IMR-90 (cell line): ENCODE results near the gene MED12L. TPM values are rescaled to one million over a fixed set of nuclear protein-coding genes. Genes with fewer than 3 reads are reported as not detected.
"Not testable (repeated sequence)": the region's sequence is repeated elsewhere in the genome, so short reads cannot be mapped to it uniquely, and the experiment has no call there.

Experiments used
- ATAC-seq: fragments of 200-7000 bp; cut with Tn5 transposase; 2 replicates; pipeline ENCODE4 v1.9.1; 2020; ENCODE audit warnings: low read depth, mild to moderate bottlenecking, moderate library complexity
- BruUV-seq: library from RNA; stranded (reverse); fragments of 400-500 nt; replicated peaks from 2 replicates; lab custom pipeline; 2021; lab: Mats Ljungman, UMichigan
- CTCF ChIA-PET: fragments of 300-600 bp; formaldehyde crosslinking; extraction: SDS; loops from one replicate; lab custom pipeline; 2021; ENCODE audit warnings: antibody characterized with exemption; lab: Yijun Ruan, JAX
- POLR2A ChIA-PET: fragments of 300-600 bp; sonication (Branson Sonifier 250); formaldehyde crosslinking; loops from one replicate; lab custom pipeline; 2022; ENCODE audit warnings: antibody characterized with exemption; ENCODE audit not compliant: unreplicated experiment; lab: Charles Lee
- DNase-seq: peaks from one replicate; pipeline ENCODE4 v3.0.0; 2013
- H2AFZ ChIP-seq: replicated peaks from 2 replicates; pipeline ENCODE3; 2013; ENCODE audit warnings: low read length, mild to moderate bottlenecking; ENCODE audit not compliant: poor library complexity
- H2AK5ac ChIP-seq: 2 replicates; pipeline ENCODE4 v1.6.1; 2013; ENCODE audit warnings: low read depth, low read length, inconsistent platforms
- H2AK9ac ChIP-seq: replicated peaks from 2 replicates; pipeline ENCODE3; 2013; ENCODE audit warnings: mild to moderate bottlenecking, low read depth, low read length, moderate library complexity; ENCODE audit not compliant: poor library complexity
- H2BK120ac ChIP-seq: 2 replicates; pipeline ENCODE4 v1.6.1; 2013; ENCODE audit warnings: low read depth, low read length, inconsistent platforms
- H2BK15ac ChIP-seq: 3 replicates; pipeline ENCODE4 v1.6.1; 2013; ENCODE audit warnings: low read depth, low read length, inconsistent platforms
- H2BK20ac ChIP-seq: 2 replicates; pipeline ENCODE4 v1.6.1; 2013; ENCODE audit warnings: low read depth, mild to moderate bottlenecking, inconsistent platforms, low read length, moderate library complexity
- H2BK5ac ChIP-seq: 2 replicates; pipeline ENCODE4 v1.6.1; 2013; ENCODE audit warnings: mild to moderate bottlenecking, low read depth, low read length, inconsistent platforms; ENCODE audit not compliant: poor library complexity, severe bottlenecking
- H3K14ac ChIP-seq: replicated peaks from 2 replicates; pipeline ENCODE4 v1.6.1; 2013; ENCODE audit warnings: low read depth, low read length, inconsistent platforms
- H3K18ac ChIP-seq: 2 replicates; pipeline ENCODE4 v1.6.1; 2013; ENCODE audit warnings: low read depth, low read length, control low read depth
- H3K23ac ChIP-seq: 2 replicates; pipeline ENCODE4 v1.6.1; 2013; ENCODE audit warnings: low read depth, low read length, inconsistent platforms
- H3K27ac ChIP-seq: 2 replicates; pipeline ENCODE4 v1.5.1; 2013; ENCODE audit warnings: mild to moderate bottlenecking, control low read depth, low read length; ENCODE audit not compliant: insufficient read depth
- H3K27me3 ChIP-seq: 2 replicates; pipeline ENCODE4 v1.6.1; 2013; ENCODE audit warnings: low read length; ENCODE audit not compliant: control insufficient read depth, insufficient read depth
- H3K36me3 ChIP-seq: 2 replicates; pipeline ENCODE4 v1.6.1; 2013; ENCODE audit warnings: low read length, mixed read lengths; ENCODE audit not compliant: control insufficient read depth, insufficient read depth
- H3K4ac ChIP-seq: 2 replicates; pipeline ENCODE4 v1.6.1; 2013; ENCODE audit warnings: low read depth, low read length, inconsistent platforms
- H3K4me1 ChIP-seq: 2 replicates; pipeline ENCODE4 v1.6.1; 2013; ENCODE audit warnings: low read length, mixed read lengths; ENCODE audit not compliant: control insufficient read depth, insufficient read depth
- H3K4me2 ChIP-seq: 2 replicates; pipeline ENCODE4 v1.6.1; 2013; ENCODE audit warnings: low read depth, mild to moderate bottlenecking, control low read depth, low read length, moderate library complexity
- H3K4me3 ChIP-seq: 2 replicates; pipeline ENCODE4 v1.5.1; 2013; ENCODE audit warnings: low read depth, mild to moderate bottlenecking, control low read depth, low read length, moderate library complexity; ENCODE audit not compliant: insufficient read depth
- H3K56ac ChIP-seq: 2 replicates; pipeline ENCODE4 v1.6.1; 2013; ENCODE audit warnings: low read length, inconsistent platforms; ENCODE audit not compliant: insufficient read depth; ENCODE audit errors: extremely low read depth
- H3K79me1 ChIP-seq, 2 experiments: 2 replicates each; pipeline ENCODE4 v1.6.1; 2013; ENCODE audit warnings: low read length in 2 of 2, inconsistent platforms in 1 of 2, low read depth in 1 of 2
- H3K9ac ChIP-seq: 2 replicates; pipeline ENCODE4 v1.6.1; 2013; ENCODE audit warnings: low read depth, low read length, control low read depth
- H3K9me1 ChIP-seq: 2 replicates; pipeline ENCODE4 v1.6.1; 2013; ENCODE audit warnings: low read length, inconsistent platforms; ENCODE audit not compliant: insufficient read depth
- H3K9me3 ChIP-seq: 2 replicates; pipeline ENCODE4 v1.6.1; 2013; ENCODE audit warnings: low read length; ENCODE audit not compliant: control insufficient read depth, insufficient read depth
- H4K20me1 ChIP-seq: 2 replicates; pipeline ENCODE4 v1.6.1; 2013; ENCODE audit warnings: low read length, inconsistent platforms; ENCODE audit not compliant: insufficient read depth
- H4K5ac ChIP-seq: 2 replicates; pipeline ENCODE4 v1.6.1; 2013; ENCODE audit warnings: mild to moderate bottlenecking, low read depth, low read length, control low read depth
- H4K8ac ChIP-seq, 2 experiments: 2 replicates each; pipeline ENCODE4 v1.6.1; 2013; ENCODE audit warnings: low read depth in 2 of 2, low read length in 2 of 2, control low read depth in 1 of 2, inconsistent platforms in 1 of 2
- H4K91ac ChIP-seq: 2 replicates; pipeline ENCODE4 v1.6.1; 2013; ENCODE audit warnings: low read depth, low read length, inconsistent platforms; ENCODE audit not compliant: insufficient read depth
- BHLHE40 ChIP-seq: fragments of 150-350 bp; IDR thresholded peaks from 2 replicates; pipeline ENCODE4 v1.6.1; 2016; ENCODE audit warnings: mild to moderate bottlenecking, low read depth, low read length
- CHD1 ChIP-seq: IDR thresholded peaks from 2 replicates; pipeline ENCODE4 v1.6.1; 2012; ENCODE audit warnings: low read depth, low read length, improper control_type of control experiment
- FOS ChIP-seq: fragments of 150-350 bp; IDR thresholded peaks from 2 replicates; pipeline ENCODE4 v1.6.1; 2016; ENCODE audit warnings: low read depth, low read length
- MAZ ChIP-seq: IDR thresholded peaks from 2 replicates; pipeline ENCODE4 v1.6.1; 2012; ENCODE audit warnings: low read depth, mild to moderate bottlenecking, low read length, improper control_type of control experiment, moderate library complexity, borderline replicate concordance
- MXI1 ChIP-seq: IDR thresholded peaks from 2 replicates; pipeline ENCODE4 v1.6.1; 2012; ENCODE audit warnings: low read depth, mild to moderate bottlenecking, low read length, moderate library complexity, borderline replicate concordance
- RAD21 ChIP-seq: IDR thresholded peaks from 2 replicates; pipeline ENCODE4 v1.6.1; 2012; ENCODE audit warnings: low read length, improper control_type of control experiment
- RCOR1 ChIP-seq: IDR thresholded peaks from 2 replicates; pipeline ENCODE4 v1.6.1; 2012; ENCODE audit warnings: mild to moderate bottlenecking, low read length, improper control_type of control experiment; ENCODE audit not compliant: insufficient replicate concordance
- SMC3 ChIP-seq: fragments of 150-350 bp; IDR thresholded peaks from 2 replicates; pipeline ENCODE4 v1.6.1; 2016; ENCODE audit warnings: low read depth, mild to moderate bottlenecking, antibody characterized with exemption, low read length, moderate library complexity
- WGBS, 2 experiments: methylation state at CpG; one replicate each; pipeline versions ENCODE4 v1.1.5 to v1.1.7; 2013; ENCODE audit warnings: missing lambda C conversion rate in 2 of 2; ENCODE audit not compliant: insufficient read length in 1 of 2; ENCODE audit errors: extremely low coverage in 2 of 2; 5-methylcytosine and 5-hydroxymethylcytosine counted together
- dilution Hi-C: fragments of 300-500 bp; cut with HindIII; formaldehyde crosslinking; loops from one replicate; pipeline ENCODE4 v1.14.3; 2018; ENCODE audit warnings: low sequenced_read_pairs; ENCODE audit not compliant: unreplicated experiment
- in situ Hi-C: fragments of 300-500 bp; cut with MboI; formaldehyde crosslinking; loops from 3 replicates; pipeline ENCODE4 v1.14.3; 2019; ENCODE audit warnings: low sequenced_read_pairs, inconsistent platforms, mixed read lengths
- intact Hi-C: fragments of 100-400 bp; cut with micrococcal nuclease; formaldehyde crosslinking; loops from 2 replicates; pipeline ENCODE4 v1.10.0; 2022
- polyA plus RNA-seq, 3 experiments: library from polyadenylated mRNA; depleted of rRNA; stranded (reverse); fragments of >200 nt; gene quantifications; 2 replicates each; pipeline ENCODE4 v1.2.3, GENCODE V29; 2012; ENCODE audit warnings: low replicate concordance in 1 of 3
- total RNA-seq: library from RNA; depleted of rRNA; stranded (reverse); fragments of >200 nt; gene quantifications from 2 replicates; pipeline ENCODE4 v1.2.3, GENCODE V29; 2012
- TF ChIP-seq, protein P1 (sequence below): fragments of 150-350 bp; IDR thresholded peaks from 2 replicates; pipeline ENCODE4 v1.6.1; 2016; ENCODE audit warnings: low read depth, mild to moderate bottlenecking, low read length, moderate library complexity, borderline replicate concordance

The MED12L gene
- total and polyA plus RNA-seq, 2 of the 4 experiments (the other 2 are of a cell fraction) = 0.05 to 0.18 TPM

DNA sequence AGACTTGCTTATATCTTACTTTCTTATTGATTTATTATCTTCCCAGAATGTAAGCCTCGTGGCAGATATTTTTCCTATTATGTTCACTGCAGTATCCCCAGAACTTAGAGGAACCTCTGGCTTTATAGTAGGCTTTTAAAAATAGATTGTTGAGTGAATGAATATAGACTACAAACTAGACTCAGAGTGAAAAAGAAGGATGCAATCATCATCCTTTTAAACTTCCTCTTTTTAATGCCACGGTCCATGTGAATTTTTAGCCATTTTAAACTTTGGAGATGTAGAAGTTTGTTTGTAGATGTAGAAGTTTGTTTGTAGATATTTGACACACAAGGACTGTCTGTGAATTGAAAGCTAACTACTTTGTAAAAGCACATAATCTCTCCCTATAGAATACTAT, 306.3 kb downstream of the MED12L start:
- Histone ChIP-seq H3K9me3 (no peaks in the 10 kb centered on the region), H3K23ac (no peak overlapping the region), H3K27me3 (no peaks in the 10 kb centered on the region), H4K20me1 (no peaks in the 10 kb centered on the region), H2AK9ac (no peak overlapping the region), H3K4ac (no peak overlapping the region), H4K8ac (no peak overlapping the region), H3K36me3 (no peaks in the 10 kb centered on the region), H3K9ac (no peak overlapping the region), H2AK5ac (no peak overlapping the region), H3K4me1 (no peaks in the 10 kb centered on the region), H3K18ac (no peak overlapping the region), H2AFZ (no peak overlapping the region), H2BK5ac (no peak overlapping the region), H2BK15ac (no peak overlapping the region), H2BK20ac (no peak overlapping the region), H3K9me1 (no peaks in the 10 kb centered on the region), H3K14ac (no peak overlapping the region), H3K79me1 (no peaks in the 10 kb centered on the region), H3K4me2 (no peak overlapping the region), H4K91ac (no peak overlapping the region), H3K27ac (no peak overlapping the region), H3K56ac (no peak overlapping the region), H4K5ac (no peak overlapping the region), H3K4me3 (no peak overlapping the region), H2BK120ac (no peak overlapping the region)
- ATAC-seq = no peak
- POLR2A ChIA-PET = no interaction called here
- CTCF ChIA-PET = no interaction called here
- in situ Hi-C loops = no loop called here
- BruUV-seq = no TSS peak
- intact Hi-C loops = no loop called here
- dilution Hi-C loops = no loop called here
- no CpG with 5 or more reads among the region's 2 CpGs for WGBS, 2 experiments
- TF ChIP-seq RAD21 = no peak
- no peak for TF ChIP-seq MAZ
- TF ChIP-seq BHLHE40 = no peak
- TF ChIP-seq SMC3 = no peak
- no peak for TF ChIP-seq CHD1
- no peak for TF ChIP-seq MXI1
- TF ChIP-seq FOS = no peak
- TF ChIP-seq, protein P1, sequence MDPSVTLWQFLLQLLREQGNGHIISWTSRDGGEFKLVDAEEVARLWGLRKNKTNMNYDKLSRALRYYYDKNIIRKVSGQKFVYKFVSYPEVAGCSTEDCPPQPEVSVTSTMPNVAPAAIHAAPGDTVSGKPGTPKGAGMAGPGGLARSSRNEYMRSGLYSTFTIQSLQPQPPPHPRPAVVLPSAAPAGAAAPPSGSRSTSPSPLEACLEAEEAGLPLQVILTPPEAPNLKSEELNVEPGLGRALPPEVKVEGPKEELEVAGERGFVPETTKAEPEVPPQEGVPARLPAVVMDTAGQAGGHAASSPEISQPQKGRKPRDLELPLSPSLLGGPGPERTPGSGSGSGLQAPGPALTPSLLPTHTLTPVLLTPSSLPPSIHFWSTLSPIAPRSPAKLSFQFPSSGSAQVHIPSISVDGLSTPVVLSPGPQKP = no peak
- no peak for TF ChIP-seq RCOR1
- DNase-seq = no peak

DNA sequence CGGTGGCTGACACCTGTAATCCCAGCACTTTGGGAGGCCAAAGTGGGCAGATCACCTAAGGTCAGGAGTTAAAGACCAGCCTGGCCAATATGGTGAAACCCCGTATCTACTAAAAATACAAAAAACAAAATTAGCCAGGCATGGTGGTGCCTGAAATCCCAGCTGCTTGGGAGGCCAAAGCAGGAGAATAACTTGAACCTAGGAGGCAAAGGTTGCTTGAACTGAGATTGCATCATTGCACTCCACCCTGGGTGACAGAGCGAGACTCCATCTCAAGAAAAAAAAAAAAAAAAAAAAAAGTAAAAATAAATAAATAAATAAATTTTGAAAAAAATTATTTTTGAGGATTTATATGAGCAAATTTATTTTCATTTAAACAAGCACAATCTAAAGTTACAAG, 306.7 kb downstream of the MED12L start:
- CTCF ChIA-PET, H3K4me3 ChIP-seq, H3K14ac ChIP-seq, H2BK15ac ChIP-seq, H3K9ac ChIP-seq, H3K79me1 ChIP-seq, H4K5ac ChIP-seq, H2AK9ac ChIP-seq, H3K18ac ChIP-seq, H3K36me3 ChIP-seq, H3K56ac ChIP-seq, H2AFZ ChIP-seq, dilution Hi-C loops, DNase-seq, H3K4me1 ChIP-seq, H3K9me3 ChIP-seq, H4K91ac ChIP-seq, H2BK5ac ChIP-seq, H3K4me2 ChIP-seq, H2AK5ac ChIP-seq, H4K20me1 ChIP-seq, H4K8ac ChIP-seq, H3K27ac ChIP-seq, ATAC-seq, POLR2A ChIA-PET, in situ Hi-C loops, H3K27me3 ChIP-seq, BruUV-seq, H3K4ac ChIP-seq, intact Hi-C loops, H2BK20ac ChIP-seq, H3K9me1 ChIP-seq, H2BK120ac ChIP-seq, H3K23ac ChIP-seq: not testable (repeated sequence)
- no CpG with 5 or more reads among the region's 3 CpGs for WGBS, 2 experiments
